ENCODE data around the gene CBX7.

GRCh38 chr22:39133871-39134270, 18.6 kb downstream of the CBX7 start:
- no peak for TF ChIP-seq EZH2 (IDR thresholded peaks at IDR 0.05; ENCODE audit: low read length, missing control alignments)
- TF ChIP-seq CTCF (conservative IDR thresholded peaks at IDR 0.05 in 1 of 2, IDR thresholded peaks at IDR 0.05 in 1 of 2; ENCODE audit: low read depth in 1 of 2, low read length in 2 of 2): no peak
